BJ (cell line): ENCODE results near the gene MROH8. TPM values are rescaled to one million over a fixed set of nuclear protein-coding genes. Genes with fewer than 3 reads are reported as not detected.
"Not testable (repeated sequence)": the region's sequence is repeated elsewhere in the genome, so short reads cannot be mapped to it uniquely, and the experiment has no call there.

Source experiments
- CTCF ChIA-PET: fragments of 350-600 bp; formaldehyde crosslinking; extraction: SDS; loops from one replicate; lab custom pipeline; 2021; ENCODE audit warnings: antibody characterized with exemption, inconsistent platforms; lab: Yijun Ruan, JAX
- POLR2A ChIA-PET: fragments of 300-600 bp; sonication (Branson Sonifier 250); formaldehyde crosslinking; extraction: SDS; loops from one replicate; lab custom pipeline; 2021; ENCODE audit warnings: antibody characterized with exemption; lab: Charles Lee
- DNase-seq: peaks from one replicate; pipeline ENCODE4 v3.0.0-alpha.2; 2011; ENCODE audit warnings: low read depth
- H3K27me3 ChIP-seq: 2 replicates; pipeline ENCODE4 v1.6.0; 2011; ENCODE audit warnings: low read length; ENCODE audit not compliant: control insufficient read depth, insufficient read depth
- H3K36me3 ChIP-seq: 2 replicates; pipeline ENCODE4 v1.5.1; 2011; ENCODE audit warnings: low read length; ENCODE audit not compliant: control insufficient read depth, insufficient read depth
- H3K4me3 ChIP-seq: 2 replicates; pipeline ENCODE4 v1.5.1; 2011; ENCODE audit warnings: low read depth, mild to moderate bottlenecking, control low read depth, low read length
- CTCF ChIP-seq: IDR thresholded peaks from 2 replicates; pipeline ENCODE4 v1.5.1; 2011; ENCODE audit warnings: low read depth, mild to moderate bottlenecking, control low read depth, inconsistent platforms, low read length, moderate library complexity; ENCODE audit not compliant: insufficient read depth
- polyA plus RNA-seq: library from polyadenylated mRNA; depleted of rRNA; stranded (reverse); fragments of >200 nt; gene quantifications from 2 replicates; pipeline ENCODE4 v1.2.3, GENCODE V29; 2011

The MROH8 gene
- polyA plus RNA-seq, 1 experiment, result 2.4 TPM

GRCh38 chr20:37128803-37129202 lies 50.5 kb downstream of the MROH8 start:
- no peaks in the 10 kb centered on the region for H3K36me3 ChIP-seq
- ChIA-PET CTCF (no interaction called here), POLR2A (no interaction called here)
- no peak for TF ChIP-seq CTCF
- no peak overlapping the region for H3K4me3 ChIP-seq
- peaks cover 2% of the 10 kb centered on the region for H3K27me3 ChIP-seq
- DNase-seq, result no peak

DNA sequence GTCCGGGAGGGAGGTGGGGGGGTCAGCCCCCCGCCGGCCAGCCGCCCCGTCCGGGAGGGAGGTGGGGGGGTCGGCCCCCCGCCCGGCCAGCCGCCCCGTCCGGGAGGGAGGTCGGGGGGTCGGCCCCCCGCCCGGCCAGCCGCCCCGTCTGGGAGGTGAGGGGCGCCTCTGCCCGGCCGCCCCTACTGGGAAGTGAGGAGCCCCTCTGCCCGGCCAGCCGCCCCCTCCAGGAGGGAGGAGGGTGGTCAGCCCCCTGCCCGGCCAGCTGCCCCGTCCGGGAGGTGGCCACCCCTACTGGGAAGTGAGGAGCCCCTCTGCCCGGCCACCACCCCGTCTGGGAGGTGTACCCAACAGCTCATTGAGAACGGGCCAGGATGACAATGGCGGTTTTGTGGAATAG lies 53.1 kb downstream of the MROH8 start:
- H3K36me3 ChIP-seq, H3K27me3 ChIP-seq, H3K4me3 ChIP-seq, CTCF ChIA-PET, DNase-seq, POLR2A ChIA-PET: not testable (repeated sequence)

- Histone ChIP-seq H3K36me3 (no peaks in the 10 kb centered on the region), H3K27me3 (peaks cover 2% of the 10 kb centered on the region; the same call in 1 of the 2 replicates), H3K4me3 (no peak overlapping the region)
- DNase-seq, result no peak
- no peak for TF ChIP-seq CTCF
- ChIA-PET CTCF (no interaction called here), POLR2A (no interaction called here)
Measured at GRCh38 chr20:37123441-37123840, 55.9 kb downstream of the MROH8 start.

DNA sequence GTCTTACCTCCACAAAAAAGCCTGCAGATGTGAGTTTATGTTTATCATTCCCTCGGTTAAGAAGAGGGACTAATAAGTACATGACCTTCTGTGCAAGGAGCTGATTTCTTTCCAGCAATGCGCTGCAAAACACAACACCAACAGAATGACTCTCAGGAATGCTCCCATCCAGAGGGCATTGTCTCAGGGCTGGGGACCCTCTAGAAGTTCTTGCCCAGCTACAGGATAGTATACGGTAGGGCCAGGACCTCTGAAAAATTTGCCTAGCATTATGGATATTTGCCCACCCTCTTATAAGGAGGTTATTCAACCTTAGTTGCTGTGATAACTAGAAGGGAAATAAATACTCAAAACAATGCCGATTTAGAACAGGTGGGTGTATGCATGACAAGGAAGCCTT lies 58.9 kb downstream of the MROH8 start:
- no peak overlapping the region for H3K4me3 ChIP-seq
- no peak for TF ChIP-seq CTCF
- no peaks in the 10 kb centered on the region for H3K36me3 ChIP-seq
- no peak for DNase-seq
- H3K27me3 ChIP-seq, result peaks cover 2% of the 10 kb centered on the region; the same call in 1 of the 2 replicates
- ChIA-PET POLR2A (no interaction called here), CTCF (no interaction called here)

DNA sequence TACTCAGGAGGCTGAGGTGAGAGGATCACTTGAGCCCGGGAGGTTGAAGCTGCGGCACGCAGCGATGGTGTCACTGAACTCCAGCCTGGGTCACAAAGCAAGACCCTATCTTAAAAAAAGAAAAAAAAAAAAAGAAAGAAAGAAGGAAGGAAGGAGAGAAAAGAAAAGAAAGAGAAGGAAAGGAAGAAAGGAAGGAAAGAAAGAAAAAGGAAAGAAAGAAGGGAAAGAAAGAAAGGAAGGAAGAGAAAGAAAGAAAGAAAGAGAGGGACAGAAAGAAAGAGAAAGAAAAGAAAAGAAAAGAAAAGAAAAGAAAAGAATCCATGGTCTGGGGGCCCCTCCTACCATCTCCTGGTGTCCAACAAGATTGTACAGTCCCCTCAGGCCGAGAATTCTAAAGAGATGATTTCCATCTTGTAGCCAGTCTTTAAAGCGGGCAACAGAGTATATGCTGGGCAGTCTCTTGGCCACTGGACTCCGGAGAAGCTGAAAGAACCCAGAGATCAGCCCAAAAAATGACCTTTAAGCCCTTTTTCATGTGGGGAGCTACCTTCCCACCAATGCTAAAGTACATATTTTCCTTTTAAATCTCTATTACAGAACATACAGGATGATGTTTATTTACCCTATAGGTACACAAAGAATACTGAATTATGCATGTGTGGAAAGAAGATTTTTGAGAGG lies 59.9 kb downstream of the MROH8 start:
- POLR2A ChIA-PET, result no interaction called here

More for the DNA sequence above, 59.9 kb downstream of the MROH8 start:
- CTCF ChIA-PET, result no interaction called here
- H3K4me3 ChIP-seq, result no peak overlapping the region
- H3K27me3 ChIP-seq, result peaks cover 2% of the 10 kb centered on the region; the same call in 1 of the 2 replicates
- no peaks in the 10 kb centered on the region for H3K36me3 ChIP-seq
- TF ChIP-seq CTCF, result no peak
- DNase-seq, result no peak
